ENCODE data around the gene SDF4. TPM values are rescaled to one million over a fixed set of nuclear protein-coding genes. Genes with fewer than 3 reads are reported as not detected.

The SDF4 gene
- total RNA-seq, 1 experiment from 2014 or later = 139 TPM

DNA sequence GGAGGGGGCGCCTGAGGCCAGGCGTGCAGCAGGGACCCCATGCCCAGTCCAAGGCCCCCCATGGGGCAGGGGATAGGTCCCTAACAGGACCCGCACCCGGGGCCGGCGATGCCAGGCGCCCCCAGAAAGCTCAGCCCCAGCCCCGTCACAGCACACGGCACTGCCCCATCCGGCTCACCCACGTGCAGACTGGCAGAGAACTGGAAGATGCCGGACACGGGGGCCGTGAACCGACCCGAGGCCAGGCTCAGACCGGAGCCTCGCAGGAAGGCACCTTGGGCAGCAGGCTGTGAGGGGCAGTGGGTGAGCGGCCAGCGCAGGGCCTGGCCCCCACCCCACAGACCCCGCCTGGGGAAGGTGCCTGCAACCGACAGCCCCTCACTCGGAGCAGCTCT, 11.5 kb upstream of the SDF4 start:
- Histone ChIP-seq H4K20me1 (ENCODE audit: insufficient read depth) (no peaks in the 10 kb centered on the region), H3K4me3 (no peak overlapping the region), H3K4me2 (no peak overlapping the region), H3K36me3 (ENCODE audit: low read depth) (no peaks in the 10 kb centered on the region), H3K9me2 (ENCODE audit: insufficient read depth) (no peaks in the 10 kb centered on the region), H2AFZ (no peak overlapping the region), H3K27ac (no peak overlapping the region), H3K4me1 (replicated peaks; ENCODE audit: insufficient read depth) (peaks cover 15% of the 10 kb centered on the region), H3F3A (ENCODE audit: insufficient read depth, low read depth) (peaks cover 6% of the 10 kb centered on the region; the same call in 1 of the 2 replicates), H3K27me3 (ENCODE audit: insufficient read depth, low read depth) (no peaks in the 10 kb centered on the region), H3K9me3 (ENCODE audit: insufficient read depth, low read depth) (no peaks in the 10 kb centered on the region), H3K79me2 (ENCODE audit: low read depth) (no peaks in the 10 kb centered on the region)
- DNase-seq = no peak
- CTCF ChIA-PET = no interaction called here
- no peak for TF ChIP-seq EZH2 (IDR thresholded peaks at IDR 0.05; ENCODE audit: low read depth)
- TF ChIP-seq, protein P1, sequence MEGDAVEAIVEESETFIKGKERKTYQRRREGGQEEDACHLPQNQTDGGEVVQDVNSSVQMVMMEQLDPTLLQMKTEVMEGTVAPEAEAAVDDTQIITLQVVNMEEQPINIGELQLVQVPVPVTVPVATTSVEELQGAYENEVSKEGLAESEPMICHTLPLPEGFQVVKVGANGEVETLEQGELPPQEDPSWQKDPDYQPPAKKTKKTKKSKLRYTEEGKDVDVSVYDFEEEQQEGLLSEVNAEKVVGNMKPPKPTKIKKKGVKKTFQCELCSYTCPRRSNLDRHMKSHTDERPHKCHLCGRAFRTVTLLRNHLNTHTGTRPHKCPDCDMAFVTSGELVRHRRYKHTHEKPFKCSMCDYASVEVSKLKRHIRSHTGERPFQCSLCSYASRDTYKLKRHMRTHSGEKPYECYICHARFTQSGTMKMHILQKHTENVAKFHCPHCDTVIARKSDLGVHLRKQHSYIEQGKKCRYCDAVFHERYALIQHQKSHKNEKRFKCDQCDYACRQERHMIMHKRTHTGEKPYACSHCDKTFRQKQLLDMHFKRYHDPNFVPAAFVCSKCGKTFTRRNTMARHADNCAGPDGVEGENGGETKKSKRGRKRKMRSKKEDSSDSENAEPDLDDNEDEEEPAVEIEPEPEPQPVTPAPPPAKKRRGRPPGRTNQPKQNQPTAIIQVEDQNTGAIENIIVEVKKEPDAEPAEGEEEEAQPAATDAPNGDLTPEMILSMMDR (conservative IDR thresholded peaks at IDR 0.05) = no peak
- BruUV-seq (replicated peaks) = no TSS peak
- intact Hi-C loops (cut with micrococcal nuclease; ENCODE audit: unreplicated experiment) = no loop called here
- POLR2A ChIA-PET (ENCODE audit: unreplicated experiment) = no interaction called here

- DNase-seq = no peak
- no peaks in the 10 kb centered on the region for H3K36me3 ChIP-seq (ENCODE audit: low read depth)
- no peak overlapping the region for H3K27ac ChIP-seq
- TF ChIP-seq EZH2 (IDR thresholded peaks at IDR 0.05; ENCODE audit: low read depth) = no peak
- TF ChIP-seq, protein P1 (conservative IDR thresholded peaks at IDR 0.05) = no peak
- no peaks in the 10 kb centered on the region for H4K20me1 ChIP-seq (ENCODE audit: insufficient read depth)
- no peaks in the 10 kb centered on the region for H3K79me2 ChIP-seq (ENCODE audit: low read depth)
- H3K9me2 ChIP-seq (ENCODE audit: insufficient read depth) = no peaks in the 10 kb centered on the region
- intact Hi-C loops (cut with micrococcal nuclease; ENCODE audit: unreplicated experiment) = no loop called here
- H3K4me2 ChIP-seq = no peak overlapping the region
- peaks cover 12% of the 10 kb centered on the region; the same call in 1 of the 2 replicates for H3F3A ChIP-seq (ENCODE audit: insufficient read depth, low read depth)
- H3K27me3 ChIP-seq (ENCODE audit: insufficient read depth, low read depth) = no peaks in the 10 kb centered on the region
- H3K4me3 ChIP-seq = no peak overlapping the region
- no peak overlapping the region for H2AFZ ChIP-seq
- CTCF ChIA-PET = no interaction called here
- POLR2A ChIA-PET (ENCODE audit: unreplicated experiment) = no interaction called here
- no TSS peak for BruUV-seq (replicated peaks)
- H3K4me1 ChIP-seq (replicated peaks; ENCODE audit: insufficient read depth) = peaks cover 21% of the 10 kb centered on the region
- no peaks in the 10 kb centered on the region for H3K9me3 ChIP-seq (ENCODE audit: insufficient read depth, low read depth)
Observed at GRCh38 chr1:1242461-1243265, 10.9 kb upstream of the SDF4 start.

DNA sequence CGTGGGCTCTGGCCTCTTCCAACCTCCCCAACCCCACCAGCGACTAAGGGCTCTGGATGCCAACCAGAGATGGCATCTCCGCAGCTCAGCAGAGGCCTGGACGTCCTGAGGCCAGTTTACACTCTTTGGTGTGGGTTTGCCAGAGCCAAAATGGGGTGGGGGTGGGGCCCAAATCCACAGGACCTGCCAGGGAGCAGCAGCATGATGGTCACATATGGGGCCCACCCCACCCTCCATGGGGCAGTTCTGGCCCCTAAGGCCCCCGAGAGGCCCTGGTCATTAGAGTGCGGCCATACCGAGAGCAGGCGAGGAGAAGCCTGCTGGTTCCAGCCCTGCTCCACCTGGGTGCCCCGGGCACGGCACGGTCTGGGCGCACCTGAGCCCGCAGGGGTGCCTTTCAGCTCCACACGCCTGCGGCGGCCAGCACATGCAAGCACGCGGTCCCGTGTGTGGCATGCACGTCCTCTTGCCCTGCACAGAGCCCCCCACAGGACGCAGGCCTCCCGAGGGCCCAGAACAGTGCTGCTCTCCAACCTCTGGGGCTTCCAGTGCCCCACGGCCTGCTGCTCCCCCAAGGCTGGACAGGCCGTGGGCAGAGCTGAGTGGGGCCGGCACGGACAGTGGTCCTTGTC, 9.9 kb upstream of the SDF4 start:
- TF ChIP-seq EZH2 (IDR thresholded peaks at IDR 0.05; ENCODE audit: low read depth) = no peak
- DNase-seq = no peak
- Histone ChIP-seq H3K9me3 (ENCODE audit: insufficient read depth, low read depth) (no peaks in the 10 kb centered on the region), H3K36me3 (ENCODE audit: low read depth) (no peaks in the 10 kb centered on the region), H3K9me2 (ENCODE audit: insufficient read depth) (no peaks in the 10 kb centered on the region), H2AFZ (no peak overlapping the region), H3K4me1 (replicated peaks; ENCODE audit: insufficient read depth) (peaks cover 31% of the 10 kb centered on the region), H3K27ac (no peak overlapping the region), H3K4me2 (no peak overlapping the region), H4K20me1 (ENCODE audit: insufficient read depth) (no peaks in the 10 kb centered on the region), H3K27me3 (ENCODE audit: insufficient read depth, low read depth) (no peaks in the 10 kb centered on the region), H3F3A (ENCODE audit: insufficient read depth, low read depth) (peaks cover 21% of the 10 kb centered on the region; the same call in 1 of the 2 replicates), H3K4me3 (no peak overlapping the region), H3K79me2 (ENCODE audit: low read depth) (no peaks in the 10 kb centered on the region)
- ChIA-PET POLR2A (ENCODE audit: unreplicated experiment) (no interaction called here), CTCF (no interaction called here)
- intact Hi-C loops (cut with micrococcal nuclease; ENCODE audit: unreplicated experiment) = no loop called here
- BruUV-seq (replicated peaks) = no TSS peak
